Measurements from ENCODE around the gene STXBP1.

DNA sequence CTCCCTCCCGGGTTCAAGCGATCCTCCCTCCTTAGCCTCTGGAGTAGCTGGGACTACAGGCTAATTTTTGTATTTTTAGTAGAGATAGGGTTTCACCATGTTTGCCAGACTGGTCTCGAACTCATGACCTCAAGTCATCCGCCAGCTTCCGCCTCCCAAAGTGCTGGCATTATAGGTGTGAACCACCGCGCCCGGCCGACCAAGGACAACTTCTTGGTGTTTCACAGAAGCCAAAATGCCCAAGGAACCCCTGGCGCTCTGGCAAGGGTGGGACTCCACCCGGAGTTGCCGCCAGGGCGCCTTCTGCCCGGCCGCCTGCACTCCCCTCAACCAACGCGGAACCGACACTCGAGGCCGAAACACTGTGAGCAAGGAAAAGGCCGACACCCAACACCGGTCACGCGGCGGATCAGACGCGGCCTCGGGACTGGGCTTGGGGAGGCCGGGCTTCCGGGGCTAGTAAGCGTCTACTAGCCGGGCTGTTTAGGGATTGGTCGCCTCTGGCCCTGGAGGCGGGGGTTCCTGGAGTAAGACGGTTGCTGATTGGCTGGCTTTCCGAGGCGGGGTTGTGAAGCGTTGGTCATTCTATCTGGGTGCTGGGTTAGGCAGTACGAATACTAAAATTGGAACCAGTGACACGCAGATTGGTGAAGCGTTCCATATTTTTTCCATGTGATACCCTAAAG is 87.1 kb downstream of the STXBP1 start:
- TF ChIP-seq EZH2 (IDR thresholded peaks at IDR 0.05), result no peak
- no peak for TF ChIP-seq POLR2AphosphoS5 (IDR thresholded peaks at IDR 0.05; ENCODE audit: borderline replicate concordance, low read depth, low read length)
- no peak for TF ChIP-seq FOXP2 (optimal IDR thresholded peaks at IDR 0.05; ENCODE audit: control extremely low read depth, extremely low read length, insufficient read depth)
